T-helper 2 cell (primary cell): ENCODE data around the gene ZGLP1.
A peak's percentile ranks its signal among the peaks of the same experiment; 100 is the strongest.

ENCODE experiments used
- DNase-seq, 5 experiments: peaks; one replicate each; pipeline versions ENCODE4 v3.0.0 to v3.0.0-alpha.2; 2012 to 2022

ZGLP1 gene

DNA sequence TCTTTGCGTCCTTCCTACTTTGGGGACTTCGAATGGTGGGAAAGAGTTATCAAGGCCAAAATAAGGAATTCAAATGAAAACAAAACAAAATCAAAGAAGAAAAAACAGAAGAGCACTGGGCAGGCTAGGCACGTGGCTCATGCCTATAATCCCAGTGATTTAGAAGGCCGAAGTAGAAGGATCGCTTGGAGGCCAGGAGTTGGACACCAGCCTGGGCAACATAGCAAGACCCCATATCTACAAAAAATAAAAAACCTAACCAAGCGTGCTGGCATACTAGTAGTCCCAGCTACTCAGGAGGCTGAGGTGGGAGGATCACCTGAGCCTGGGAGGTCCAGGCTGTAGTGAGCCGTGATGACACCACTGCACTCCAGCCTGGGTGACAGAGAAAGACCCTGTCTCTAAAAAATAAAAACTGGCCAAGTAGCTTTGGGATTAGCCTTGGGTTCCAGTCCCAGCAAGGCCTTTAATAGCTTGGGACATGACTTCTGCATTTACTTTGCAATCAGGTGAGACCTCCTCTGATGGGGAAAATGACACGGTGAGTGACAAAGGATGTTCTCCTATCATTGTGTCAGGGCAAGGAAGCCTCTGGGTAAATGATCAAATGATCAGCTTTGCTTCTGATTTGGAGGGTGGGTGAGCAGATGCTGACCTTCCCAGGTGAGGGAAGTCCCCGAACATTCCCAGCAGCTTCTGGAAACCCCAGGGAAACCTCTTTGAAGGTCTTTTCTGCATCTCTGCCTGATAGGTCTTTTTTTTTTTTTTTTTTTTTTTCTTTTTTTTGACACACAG lies 31.6 kb downstream of the ZGLP1 start:
- DNase-seq = no peak

DNA sequence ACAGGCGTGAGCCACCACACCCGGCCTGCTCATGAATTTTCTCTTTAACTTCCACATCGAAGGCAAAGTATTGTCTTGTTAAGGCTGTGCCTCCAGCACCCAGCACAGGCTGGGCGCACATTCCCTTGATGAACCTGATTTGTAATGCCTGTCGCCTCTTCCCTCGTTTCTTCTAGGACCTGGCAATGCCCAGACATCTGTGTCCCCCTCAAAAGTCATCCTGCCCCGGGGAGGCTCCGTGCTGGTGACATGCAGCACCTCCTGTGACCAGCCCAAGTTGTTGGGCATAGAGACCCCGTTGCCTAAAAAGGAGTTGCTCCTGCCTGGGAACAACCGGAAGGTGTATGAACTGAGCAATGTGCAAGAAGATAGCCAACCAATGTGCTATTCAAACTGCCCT lies 35.0 kb downstream of the ZGLP1 start:
- no peak for DNase-seq

DNA sequence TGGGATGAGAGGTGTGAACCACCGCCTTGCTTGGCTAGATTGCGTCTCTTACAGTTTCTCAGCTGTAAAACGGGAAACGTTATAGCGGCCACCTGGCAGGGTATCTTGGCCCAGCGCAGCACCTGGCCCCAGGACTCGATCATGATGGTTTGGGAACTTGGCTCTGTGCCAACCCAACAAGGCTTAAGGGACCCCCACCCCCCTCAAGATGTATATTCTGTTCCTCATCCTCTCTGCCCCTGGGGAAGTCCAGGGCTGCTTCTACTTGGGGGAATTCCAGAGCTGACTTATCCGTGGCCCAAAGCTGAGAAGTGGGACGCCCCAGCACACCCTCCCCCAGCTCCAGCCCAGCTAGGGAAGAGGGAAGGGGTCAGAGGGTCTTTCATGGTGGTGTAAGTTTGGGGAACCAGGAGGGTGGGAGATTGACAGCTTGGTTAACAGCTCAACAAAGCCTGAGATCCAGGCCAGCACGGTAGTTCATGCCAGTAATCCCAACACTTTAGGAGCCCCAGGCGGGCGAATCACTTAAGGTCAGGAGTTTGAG lies 38.0 kb downstream of the ZGLP1 start:
- DNase-seq = peak in 2 of 5 experiments; percentile 33 to 52

DNA sequence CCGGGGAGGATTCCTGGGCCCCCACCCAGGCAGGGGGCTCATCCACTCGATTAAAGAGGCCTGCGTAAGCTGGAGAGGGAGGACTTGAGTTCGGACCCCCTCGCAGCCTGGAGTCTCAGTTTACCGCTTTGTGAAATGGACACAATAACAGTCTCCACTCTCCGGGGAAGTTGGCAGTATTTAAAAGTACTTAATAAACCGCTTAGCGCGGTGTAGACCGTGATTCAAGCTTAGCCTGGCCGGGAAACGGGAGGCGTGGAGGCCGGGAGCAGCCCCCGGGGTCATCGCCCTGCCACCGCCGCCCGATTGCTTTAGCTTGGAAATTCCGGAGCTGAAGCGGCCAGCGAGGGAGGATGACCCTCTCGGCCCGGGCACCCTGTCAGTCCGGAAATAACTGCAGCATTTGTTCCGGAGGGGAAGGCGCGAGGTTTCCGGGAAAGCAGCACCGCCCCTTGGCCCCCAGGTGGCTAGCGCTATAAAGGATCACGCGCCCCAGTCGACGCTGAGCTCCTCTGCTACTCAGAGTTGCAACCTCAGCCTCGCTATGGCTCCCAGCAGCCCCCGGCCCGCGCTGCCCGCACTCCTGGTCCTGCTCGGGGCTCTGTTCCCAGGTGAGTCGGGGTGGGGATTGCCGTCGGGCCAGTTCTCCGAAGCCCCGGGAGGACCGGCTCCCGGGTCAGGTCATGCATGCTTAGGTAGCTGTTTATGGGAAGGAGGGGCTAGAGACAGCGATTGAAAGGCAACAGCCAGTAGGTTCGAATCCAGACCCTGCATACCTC lies 38.8 kb downstream of the ZGLP1 start, which contains the start of gene ICAM1:
Gene ICAM1 (plus strand): TSS at position 505 of the 779 bp plus-strand sequence. CDS start 40 bp downstream, at position 545.
- DNase-seq = peak; percentile 45 to 89 (median 61)

DNA sequence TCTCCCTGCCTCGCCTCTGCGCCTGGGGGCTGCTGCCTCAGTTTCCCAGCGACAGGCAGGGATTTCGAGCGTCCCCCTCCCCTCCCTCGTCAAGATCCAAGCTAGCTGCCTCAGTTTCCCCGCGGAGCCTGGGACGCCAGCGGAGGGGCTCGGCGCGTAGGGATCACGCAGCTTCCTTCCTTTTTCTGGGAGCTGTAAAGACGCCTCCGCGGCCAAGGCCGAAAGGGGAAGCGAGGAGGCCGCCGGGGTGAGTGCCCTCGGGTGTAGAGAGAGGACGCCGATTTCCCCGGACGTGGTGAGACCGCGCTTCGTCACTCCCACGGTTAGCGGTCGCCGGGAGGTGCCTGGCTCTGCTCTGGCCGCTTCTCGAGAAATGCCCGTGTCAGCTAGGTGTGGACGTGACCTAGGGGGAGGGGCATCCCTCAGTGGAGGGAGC lies 39.4 kb downstream of the ZGLP1 start:
- DNase-seq = peak in 4 of 5 experiments; percentile 47 to 93 (median 66)

DNA sequence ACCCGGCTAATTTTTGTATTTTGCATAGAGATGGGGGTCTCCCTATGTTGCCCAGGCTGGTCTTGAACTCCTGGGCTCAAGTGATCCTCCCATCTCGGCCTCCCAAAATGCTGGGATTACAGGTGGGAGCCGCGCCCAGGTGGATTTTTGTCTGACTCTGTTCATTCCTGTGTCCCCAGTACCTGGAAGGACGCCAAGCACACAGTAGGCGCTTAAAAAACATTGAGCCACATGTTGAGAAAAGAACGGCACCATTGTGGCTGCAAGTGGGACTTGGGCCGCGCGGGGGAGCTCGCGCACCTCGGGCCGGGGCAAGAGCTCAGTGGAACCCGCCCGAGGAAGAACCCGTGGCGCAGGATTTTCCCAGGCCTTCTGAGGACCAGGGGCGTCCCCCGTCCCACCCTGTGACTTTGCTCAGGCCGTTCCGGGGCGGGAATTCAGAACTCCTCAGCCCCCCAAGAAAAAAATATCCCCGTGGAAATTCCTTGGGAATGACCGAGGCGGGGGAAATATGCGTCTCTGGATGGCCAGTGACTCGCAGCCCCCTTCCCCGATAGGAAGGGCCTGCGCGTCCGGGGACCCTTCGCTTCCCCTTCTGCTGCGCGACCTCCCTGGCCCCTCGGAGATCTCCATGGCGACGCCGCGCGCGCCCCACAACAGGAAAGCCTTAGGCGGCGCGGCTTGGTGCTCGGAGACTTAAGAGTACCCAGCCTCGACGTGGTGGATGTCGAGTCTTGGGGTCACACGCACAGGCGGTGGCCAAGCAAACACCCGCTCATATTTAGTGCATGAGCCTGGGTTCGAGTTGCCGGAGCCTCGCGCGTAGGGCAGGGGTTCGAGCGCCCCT lies 40.1 kb downstream of the ZGLP1 start:
- peak; percentile 73 to 90 (median 77) for DNase-seq

DNA sequence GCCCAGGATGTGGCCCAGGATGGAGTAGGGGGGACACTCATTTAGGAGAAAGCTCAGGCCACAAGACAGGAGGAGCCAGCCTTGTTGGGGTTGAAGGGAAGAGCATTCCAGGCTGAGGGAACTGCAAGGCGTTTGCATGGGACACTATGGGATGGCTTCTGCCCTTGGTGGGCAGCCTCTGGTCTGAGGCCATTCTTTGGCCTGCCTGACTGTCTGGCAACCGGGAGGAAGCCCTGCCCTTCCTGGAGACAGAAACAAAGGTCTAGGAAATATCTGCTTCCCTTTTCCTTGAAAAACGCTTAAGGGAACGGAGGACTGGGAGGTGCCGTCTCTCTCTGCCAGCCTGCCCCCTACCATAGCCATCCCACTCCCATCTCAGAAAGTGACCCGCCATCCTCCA lies 41.5 kb downstream of the ZGLP1 start:
- no peak for DNase-seq

DNA sequence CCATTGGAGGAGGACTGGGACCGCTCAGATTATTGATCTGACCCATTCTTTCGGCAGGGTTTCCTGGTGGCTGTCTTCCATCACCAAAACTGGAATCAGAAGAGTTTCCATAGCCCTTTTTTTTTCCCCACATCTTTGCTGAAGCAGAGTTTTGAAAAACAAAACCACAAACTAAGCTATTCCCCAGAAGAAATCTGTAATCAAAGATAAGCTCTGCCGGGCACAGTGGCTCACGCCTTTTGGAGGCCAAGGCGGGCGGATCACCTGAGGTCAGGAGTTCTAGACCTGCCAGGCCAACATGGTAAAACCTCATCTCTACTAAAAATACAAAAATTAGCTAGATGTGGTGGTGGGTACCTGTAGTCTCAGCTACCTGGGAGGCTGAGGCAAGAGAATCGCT lies 42.9 kb downstream of the ZGLP1 start:
- DNase-seq = no peak

DNA sequence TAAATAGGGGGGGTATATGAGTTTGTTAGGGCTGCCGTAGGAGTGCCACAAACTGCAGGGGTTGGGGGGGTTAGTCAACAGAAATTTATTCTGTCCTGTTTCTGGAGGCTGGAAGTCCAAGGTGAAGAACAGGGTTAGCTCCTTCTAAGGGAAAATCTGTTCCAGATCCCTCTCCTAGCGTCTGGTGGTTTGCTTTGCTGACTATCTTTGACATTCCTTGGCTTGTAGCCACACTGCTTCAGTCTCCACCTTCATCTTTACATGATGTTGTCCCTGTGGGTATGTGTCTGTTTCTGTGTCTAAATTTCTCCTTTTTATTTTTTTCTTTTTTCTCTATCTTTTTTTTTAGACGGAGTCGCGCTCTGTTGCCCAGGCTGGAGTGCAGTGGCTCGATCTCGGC lies 46.8 kb downstream of the ZGLP1 start:
- no peak for DNase-seq

DNA sequence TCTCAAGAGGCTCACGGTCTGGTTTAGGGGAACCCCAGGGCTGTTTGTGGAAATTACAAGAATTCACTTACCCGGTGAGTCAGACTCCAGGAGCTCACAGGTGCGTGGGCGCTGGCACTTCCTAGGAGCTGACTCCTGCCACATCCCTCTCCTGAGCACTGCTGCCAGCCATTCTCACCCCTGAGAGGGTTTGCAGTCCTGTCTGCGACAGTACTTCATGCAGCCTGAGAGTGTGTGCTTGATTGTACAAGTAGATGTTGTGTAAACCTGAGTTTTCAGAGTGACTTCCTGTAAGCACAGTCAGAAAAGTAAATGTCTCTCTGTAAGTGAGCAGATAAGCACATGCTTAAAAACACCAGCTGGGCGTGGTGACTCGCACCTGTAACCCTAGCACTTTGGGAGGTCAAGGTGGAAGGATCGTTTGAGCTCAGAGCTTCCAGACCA lies 49.5 kb downstream of the ZGLP1 start:
- DNase-seq = peak in 2 of 5 experiments; percentile 55 to 82

DNA sequence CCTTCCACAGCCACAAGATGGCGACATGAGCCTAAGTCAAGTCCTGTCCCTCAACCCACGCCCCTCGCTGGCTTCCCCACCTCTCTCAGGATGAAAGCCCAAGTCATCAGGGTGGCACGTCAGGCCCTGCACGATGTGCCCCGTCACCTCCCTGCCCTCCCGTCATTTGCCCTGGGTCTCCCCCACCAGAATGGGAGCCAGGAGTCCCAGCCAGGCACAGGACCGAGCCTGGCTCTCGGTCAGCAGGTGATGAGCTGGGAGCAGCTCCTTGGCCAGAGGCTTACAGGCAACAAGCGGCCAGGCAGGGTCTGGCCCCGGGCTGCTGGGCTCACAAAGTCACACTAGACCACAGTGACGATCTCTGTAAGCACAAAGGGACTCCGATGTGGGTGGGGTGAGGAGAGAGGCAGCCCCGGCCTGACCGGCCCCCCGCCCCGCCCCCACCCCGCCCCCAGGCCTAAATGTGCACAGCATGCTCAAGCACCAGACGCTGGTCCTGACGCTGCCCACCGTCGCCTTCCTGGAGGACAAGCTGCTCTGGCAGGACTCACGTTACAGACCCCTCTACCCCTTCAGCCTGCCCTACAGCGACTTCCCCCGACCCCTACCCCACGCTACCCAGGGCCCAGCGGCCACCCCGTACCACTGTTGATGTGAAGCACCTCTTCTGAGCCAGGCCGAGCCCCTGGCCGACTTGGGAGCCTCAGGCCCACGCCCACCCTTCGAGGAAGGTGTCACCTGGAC lies 50.3 kb downstream of the ZGLP1 start:
- peak; percentile 60 to 94 (median 84) for DNase-seq

DNA sequence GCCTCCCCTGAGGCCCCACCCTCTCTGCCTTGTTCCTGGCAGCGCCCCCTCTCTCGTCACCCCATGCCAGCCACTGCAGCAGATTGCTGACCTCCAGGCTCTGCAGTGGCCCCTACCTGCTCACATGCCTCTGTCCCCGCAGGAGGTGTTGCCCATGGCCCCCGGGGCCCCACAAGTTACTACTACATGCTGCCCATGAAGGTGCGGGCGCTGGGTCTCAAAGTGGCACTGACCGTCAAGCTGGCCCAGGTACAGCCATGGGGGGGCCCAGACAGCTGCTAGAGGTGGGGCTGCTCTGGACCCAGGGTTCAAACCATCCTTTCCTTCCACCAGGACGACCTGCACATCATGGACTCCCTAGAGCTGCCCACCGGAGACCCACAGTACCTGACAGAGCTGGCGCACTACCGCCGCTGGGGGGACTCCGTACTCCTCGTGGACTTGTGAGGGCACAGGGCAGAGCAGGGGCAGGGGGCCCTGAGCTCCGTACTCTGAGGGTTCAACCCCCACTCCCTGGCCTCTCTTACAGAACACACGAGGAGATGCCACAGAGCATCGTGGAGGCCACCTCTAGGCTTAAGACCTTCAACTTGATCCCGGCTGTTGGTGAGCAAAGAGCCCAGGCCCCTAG lies 51.4 kb downstream of the ZGLP1 start:
- no peak for DNase-seq

DNA sequence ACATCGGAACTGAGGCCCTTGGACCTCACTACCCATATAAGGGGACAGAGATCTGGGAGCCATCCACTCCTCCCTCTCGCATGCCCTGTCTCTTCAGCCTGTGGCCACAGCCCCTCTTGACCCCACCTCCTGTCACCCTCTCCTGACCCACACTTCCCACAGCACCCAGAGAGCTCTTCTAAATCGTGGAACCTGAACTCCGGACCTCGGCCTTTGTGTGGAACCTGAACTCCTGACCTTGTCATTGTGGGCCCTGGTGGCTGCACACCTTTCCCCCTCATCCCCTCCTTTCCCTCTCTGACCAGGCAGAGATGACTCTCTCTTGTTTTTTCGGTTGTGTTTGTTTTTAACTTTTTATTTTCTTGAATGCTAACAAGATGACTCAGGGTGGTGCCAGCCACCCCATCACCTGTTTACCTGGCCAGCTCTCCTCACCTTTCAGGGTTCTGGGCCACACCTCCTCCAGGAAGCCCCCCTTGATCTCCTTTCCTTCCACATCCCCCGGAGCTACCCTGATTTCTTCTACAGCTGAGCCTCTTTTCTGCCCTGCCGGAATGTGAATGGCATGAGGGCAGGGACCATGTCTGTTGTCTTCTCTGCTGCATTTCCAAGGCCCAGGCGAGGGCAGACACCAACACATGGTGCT lies 52.5 kb downstream of the ZGLP1 start:
- no peak for DNase-seq

DNA sequence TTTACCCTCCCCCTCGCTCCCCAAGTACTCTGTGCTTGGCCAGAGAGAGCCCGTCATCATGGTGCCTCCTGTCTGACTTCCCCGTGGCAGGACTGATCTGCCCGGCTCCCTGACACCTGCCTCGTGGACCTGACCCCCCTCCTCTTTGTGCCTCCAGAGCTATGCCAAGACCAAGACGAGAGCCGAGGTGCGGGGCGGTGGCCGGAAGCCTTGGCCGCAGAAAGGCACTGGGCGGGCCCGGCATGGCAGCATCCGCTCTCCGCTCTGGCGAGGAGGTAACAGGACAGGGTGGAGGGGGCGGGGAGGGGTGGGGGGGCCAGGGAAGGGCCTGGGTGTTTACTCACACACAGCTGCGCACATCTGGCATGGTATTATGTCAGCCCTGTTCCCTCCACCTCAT lies 53.1 kb downstream of the ZGLP1 start:
- DNase-seq = no peak

DNA sequence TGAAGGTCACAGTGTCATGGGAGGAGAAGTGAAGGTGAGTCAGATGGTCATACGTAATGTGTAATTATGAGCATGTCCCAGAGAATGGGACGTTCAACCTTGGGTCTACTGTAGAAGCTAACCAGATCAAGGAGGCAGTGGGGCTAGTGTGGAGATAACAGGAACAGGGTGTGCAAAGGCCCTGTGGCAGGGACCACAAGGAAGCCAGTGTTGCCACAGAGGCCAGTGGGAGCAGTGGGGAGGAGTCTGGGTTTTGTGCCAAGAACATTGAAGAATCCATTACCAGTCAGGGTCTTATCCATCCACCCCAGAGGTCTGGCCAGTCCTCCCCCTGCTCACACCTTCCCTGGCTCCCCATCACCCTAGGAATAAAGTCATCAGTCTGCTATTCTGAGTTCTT lies 54.3 kb downstream of the ZGLP1 start:
- no peak for DNase-seq
